OCI-LY7 (cell line): ENCODE measurements around the gene KLK8. TPM values are rescaled to one million over a fixed set of nuclear protein-coding genes. Genes with fewer than 3 reads are reported as not detected.

Source experiments
- BruUV-seq: library from RNA; stranded (reverse); fragments of 400-500 nt; replicated peaks from 2 replicates; lab custom pipeline; 2021; lab: Mats Ljungman, UMichigan
- CTCF ChIA-PET: fragments of 300-600 bp; sonication (Branson Sonifier 250); formaldehyde crosslinking; loops from one replicate; lab custom pipeline; 2022; ENCODE audit warnings: antibody characterized with exemption; ENCODE audit not compliant: unreplicated experiment; lab: Charles Lee
- POLR2A ChIA-PET: fragments of 300-600 bp; sonication (Branson Sonifier 250); formaldehyde crosslinking; loops from one replicate; lab custom pipeline; 2022; ENCODE audit warnings: antibody characterized with exemption; lab: Charles Lee
- DNase-seq: peaks from one replicate; pipeline ENCODE4 v3.0.0-alpha.2; 2015; ENCODE audit warnings: low spot score
- H2AFZ ChIP-seq: fragments of 200-600 bp; sonication (generic), shearing (Covaris generic); 2 replicates; pipeline ENCODE4 v1.6.1; 2014; ENCODE audit warnings: mild to moderate bottlenecking, antibody characterized with exemption, low read length, moderate library complexity
- H3K27ac ChIP-seq: fragments of 200-600 bp; sonication (generic); 2 replicates; pipeline ENCODE4 v1.5.1; 2014; ENCODE audit warnings: mixed run types, low read depth, mild to moderate bottlenecking, moderate library complexity, low read length, inconsistent platforms; ENCODE audit not compliant: poor library complexity, severe bottlenecking
- H3K36me3 ChIP-seq: fragments of 200-600 bp; sonication (generic); 2 replicates; pipeline ENCODE4 v1.6.1; 2014; ENCODE audit warnings: mild to moderate bottlenecking, antibody characterized with exemption, low read length, moderate library complexity, mixed read lengths; ENCODE audit not compliant: insufficient read depth
- H3K4me1 ChIP-seq: fragments of 200-600 bp; sonication (generic); 2 replicates; pipeline ENCODE4 v1.5.1; 2014; ENCODE audit warnings: mild to moderate bottlenecking, low read length; ENCODE audit not compliant: insufficient read depth, poor library complexity, severe bottlenecking
- H3K4me2 ChIP-seq: fragments of 200-600 bp; sonication (generic); 2 replicates; pipeline ENCODE4 v1.6.1; 2014; ENCODE audit warnings: mild to moderate bottlenecking, low read length
- H3K4me3 ChIP-seq: fragments of 200-600 bp; sonication (generic); 2 replicates; pipeline ENCODE4 v1.5.1; 2014; ENCODE audit warnings: mild to moderate bottlenecking, low read depth, low read length; ENCODE audit not compliant: poor library complexity, severe bottlenecking
- H3K79me2 ChIP-seq: fragments of 200-600 bp; sonication (generic); 2 replicates; pipeline ENCODE4 v1.6.1; 2016; ENCODE audit warnings: low read depth, mild to moderate bottlenecking, low read length, moderate library complexity, mixed read lengths; ENCODE audit not compliant: insufficient read depth
- H3K9me2 ChIP-seq: fragments of 200-600 bp; sonication (generic); 2 replicates; pipeline ENCODE4 v1.6.1; 2016; ENCODE audit warnings: mild to moderate bottlenecking, low read length, mixed read lengths; ENCODE audit not compliant: insufficient read depth
- H3K9me3 ChIP-seq: fragments of 200-600 bp; sonication (generic); 2 replicates; pipeline ENCODE4 v1.6.1; 2014; ENCODE audit warnings: mild to moderate bottlenecking, mixed run types, low read length, mixed read lengths
- H4K20me1 ChIP-seq: fragments of 200-600 bp; sonication (generic); 2 replicates; pipeline ENCODE4 v1.6.1; 2014; ENCODE audit warnings: mild to moderate bottlenecking, antibody characterized with exemption, low read length, moderate library complexity, mixed read lengths; ENCODE audit not compliant: insufficient read depth
- CTCF ChIP-seq: fragments of 200-600 bp; sonication (generic); conservative IDR thresholded peaks from 2 replicates; pipeline ENCODE4 v1.5.1; 2014; ENCODE audit warnings: mild to moderate bottlenecking, antibody characterized with exemption, low read length, moderate library complexity, mixed read lengths
- EZH2phosphoT487 ChIP-seq: fragments of 200-600 bp; sonication (generic); IDR thresholded peaks from 2 replicates; pipeline ENCODE4 v1.6.1; 2018; ENCODE audit warnings: low read depth, borderline replicate concordance, mild to moderate bottlenecking, mixed run types, antibody characterized with exemption, low read length, moderate library complexity, mixed read lengths
- intact Hi-C: fragments of 100-400 bp; cut with micrococcal nuclease; formaldehyde crosslinking; loops from one replicate; pipeline ENCODE4 v1.10.0; 2022; ENCODE audit not compliant: unreplicated experiment
- total RNA-seq, 2 experiments: library from RNA; depleted of rRNA in 1 of 2; stranded (reverse); fragments of >200 nt in 1 of 2; shearing (Covaris generic) in 1 of 2; gene quantifications; 2 replicates each; pipeline ENCODE4 v1.2.3, GENCODE V29; 2014 to 2022

The KLK8 gene
- total RNA-seq, 2 experiments from 2014 or later, result not detected

GRCh38 chr19:51015691-51016267, 14.4 kb upstream of the KLK8 start:
- no peak for DNase-seq
- no peak overlapping the region for H3K4me2 ChIP-seq
- ChIA-PET CTCF (no interaction called here), POLR2A (no interaction called here)
- no peak for TF ChIP-seq EZH2phosphoT487
- no peak for TF ChIP-seq CTCF
- H3K36me3 ChIP-seq, result no peaks in the 10 kb centered on the region
- H4K20me1 ChIP-seq, result no peaks in the 10 kb centered on the region
- no peak overlapping the region for H3K27ac ChIP-seq
- no peaks in the 10 kb centered on the region for H3K79me2 ChIP-seq
- no peaks in the 10 kb centered on the region for H3K9me3 ChIP-seq
- no peaks in the 10 kb centered on the region for H3K4me1 ChIP-seq
- H2AFZ ChIP-seq, result no peak overlapping the region
- no peak overlapping the region for H3K4me3 ChIP-seq
- intact Hi-C loops, result no loop called here
- no TSS peak for BruUV-seq
- no peaks in the 10 kb centered on the region for H3K9me2 ChIP-seq

GRCh38 chr19:51014242-51014641, 12.8 kb upstream of the KLK8 start:
- no peaks in the 10 kb centered on the region for H3K9me2 ChIP-seq
- intact Hi-C loops, result no loop called here

More at GRCh38 chr19:51014242-51014641, 12.8 kb upstream of the KLK8 start:
- BruUV-seq, result no TSS peak
- Histone ChIP-seq H3K9me3 (no peaks in the 10 kb centered on the region), H3K4me3 (no peak overlapping the region), H2AFZ (no peak overlapping the region), H3K79me2 (no peaks in the 10 kb centered on the region), H3K4me1 (no peaks in the 10 kb centered on the region), H3K36me3 (no peaks in the 10 kb centered on the region), H4K20me1 (no peaks in the 10 kb centered on the region), H3K27ac (no peak overlapping the region), H3K4me2 (no peak overlapping the region)
- DNase-seq, result no peak
- ChIA-PET POLR2A (no interaction called here), CTCF (no interaction called here)
- TF ChIP-seq CTCF, result no peak
